ENCODE results near the gene TSR2. TPM values are rescaled to one million over a fixed set of nuclear protein-coding genes. Genes with fewer than 3 reads are reported as not detected.

TSR2 gene
- total and polyA plus RNA-seq, 10 of the 15 experiments (the other 5 are each of a cell fraction or from before 2014, with no cell fraction given) = 8.5 to 73.2 (median 30.8) TPM

DNA sequence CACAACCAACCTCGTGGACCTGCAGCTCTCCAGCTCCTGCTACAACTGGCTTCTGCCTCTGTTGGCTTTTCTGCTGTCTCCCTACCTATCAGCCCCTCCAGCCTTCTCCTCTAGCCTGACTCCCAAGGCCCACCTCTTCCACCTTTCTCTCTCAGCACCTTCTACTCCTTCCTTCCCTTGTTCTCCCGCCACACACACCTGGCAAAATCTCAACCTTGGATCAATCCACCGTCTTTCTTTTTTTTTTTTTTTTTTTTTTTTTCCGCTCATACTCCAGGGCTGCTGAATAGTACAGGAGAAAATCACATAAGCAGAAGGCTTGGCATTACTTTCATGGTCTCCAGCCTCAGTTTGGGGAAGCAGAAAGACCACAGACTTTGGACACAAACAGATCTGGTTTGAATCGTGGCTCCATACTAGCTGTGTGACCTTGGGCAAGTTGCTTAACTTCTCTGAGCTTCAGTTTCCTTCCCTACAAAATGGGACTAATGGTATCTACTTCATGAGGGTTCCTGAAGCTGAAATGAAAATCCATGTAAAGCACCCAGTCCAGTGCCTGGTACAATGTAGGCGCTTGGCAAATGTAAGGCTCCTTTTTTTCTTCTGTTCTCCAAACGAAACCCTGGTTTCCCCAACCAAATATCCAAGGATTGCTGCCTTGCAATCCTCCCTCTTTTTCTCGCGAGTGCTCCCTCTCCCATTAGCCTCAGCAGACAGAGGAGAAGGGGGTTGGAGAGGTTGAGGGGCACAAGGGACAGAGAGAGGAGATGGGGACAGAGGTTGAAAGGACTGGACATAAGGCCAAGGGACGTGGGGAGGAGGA lies 54.2 kb downstream of the TSR2 start:
- H3K36me3 ChIP-seq (ENCODE audit: control insufficient read depth in 2 of 2, insufficient read depth in 2 of 2, low read length in 1 of 2) = no peaks in the 10 kb centered on the region
- no peak overlapping the region for H2AFZ ChIP-seq (ENCODE audit: control insufficient read depth, low read depth, low read length)
- H3K4me3 ChIP-seq = no peak overlapping the region
- H3K79me2 ChIP-seq (ENCODE audit: control insufficient read depth, insufficient read depth, low read length) = no peaks in the 10 kb centered on the region
- FAIRE-seq = no peak
- no peak overlapping the region for H3K27ac ChIP-seq (ENCODE audit: control insufficient read depth, insufficient read depth)
- H4K20me1 ChIP-seq (ENCODE audit: control insufficient read depth, insufficient read depth) = no peaks in the 10 kb centered on the region
- H3K9me3 ChIP-seq (replicated peaks; ENCODE audit: control insufficient read depth, insufficient read depth, low read length) = no peaks in the 10 kb centered on the region
- ChIA-PET SMC1A (ENCODE audit: uncharacterized antibody, unreplicated experiment) (no interaction called here), CTCF (no interaction called here), RAD21 (ENCODE audit: unreplicated experiment) (no interaction called here), POLR2A (interaction anchor here (0.7 kb wide), 1 partner anchor 12 kb away, joined by 4 read pairs; no protein-coding TSS in a partner anchor)
- no peak overlapping the region for H3K9ac ChIP-seq (ENCODE audit: control insufficient read depth, insufficient read depth, low read length)
- ATAC-seq = no peak
- peaks cover 0 to 3% of the 10 kb centered on the region in 2 experiments; a peak in 1 of 4 replicates for H3K27me3 ChIP-seq (replicated peaks in 1 of 2; ENCODE audit: control insufficient read depth in 2 of 2, insufficient read depth in 2 of 2, low read length in 1 of 2)
- DNase-seq (ENCODE audit: low read depth, low spot score) = no peak
- in situ Hi-C loops (cut with MboI) = no loop called here
- WGBS (ENCODE audit: insufficient coverage, insufficient replicate concordance, low lambda C conversion rate, missing lambda C conversion rate) = 31% methylated on average over 9 of the region's 10 CpGs
- H3K4me2 ChIP-seq (ENCODE audit: control insufficient read depth, insufficient read depth) = no peak overlapping the region
- H3K4me1 ChIP-seq (ENCODE audit: control insufficient read depth, insufficient read depth, low read length) = no peaks in the 10 kb centered on the region
- no TSS peak for BruUV-seq (replicated peaks)
- intact Hi-C loops (cut with micrococcal nuclease; ENCODE audit: unreplicated experiment) = no loop called here
- TF ChIP-seq SUZ12 (IDR thresholded peaks at IDR 0.05; ENCODE audit: unreplicated experiment) = no peak
- TF ChIP-seq CHD1 (IDR thresholded peaks at IDR 0.05; ENCODE audit: low read depth, low read length) = no peak
- no peak for TF ChIP-seq POU2F2 (IDR thresholded peaks at IDR 0.05; ENCODE audit: borderline replicate concordance, low read depth, low read length)
- TF ChIP-seq MYC (IDR thresholded peaks at IDR 0.05; ENCODE audit: insufficient read depth, insufficient read length, insufficient replicate concordance, low read length, severe bottlenecking) = no peak
- TF ChIP-seq STAT3 (IDR thresholded peaks at IDR 0.05; ENCODE audit: low read depth, low read length) = no peak
- TF ChIP-seq NR2C1 (IDR thresholded peaks at IDR 0.05) = no peak
- TF ChIP-seq, protein P1, sequence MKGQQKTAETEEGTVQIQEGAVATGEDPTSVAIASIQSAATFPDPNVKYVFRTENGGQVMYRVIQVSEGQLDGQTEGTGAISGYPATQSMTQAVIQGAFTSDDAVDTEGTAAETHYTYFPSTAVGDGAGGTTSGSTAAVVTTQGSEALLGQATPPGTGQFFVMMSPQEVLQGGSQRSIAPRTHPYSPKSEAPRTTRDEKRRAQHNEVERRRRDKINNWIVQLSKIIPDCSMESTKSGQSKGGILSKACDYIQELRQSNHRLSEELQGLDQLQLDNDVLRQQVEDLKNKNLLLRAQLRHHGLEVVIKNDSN (IDR thresholded peaks at IDR 0.05; ENCODE audit: borderline replicate concordance, extremely low read length, insufficient read depth, low read depth, low read length) = no peak
- TF ChIP-seq, protein P2, sequence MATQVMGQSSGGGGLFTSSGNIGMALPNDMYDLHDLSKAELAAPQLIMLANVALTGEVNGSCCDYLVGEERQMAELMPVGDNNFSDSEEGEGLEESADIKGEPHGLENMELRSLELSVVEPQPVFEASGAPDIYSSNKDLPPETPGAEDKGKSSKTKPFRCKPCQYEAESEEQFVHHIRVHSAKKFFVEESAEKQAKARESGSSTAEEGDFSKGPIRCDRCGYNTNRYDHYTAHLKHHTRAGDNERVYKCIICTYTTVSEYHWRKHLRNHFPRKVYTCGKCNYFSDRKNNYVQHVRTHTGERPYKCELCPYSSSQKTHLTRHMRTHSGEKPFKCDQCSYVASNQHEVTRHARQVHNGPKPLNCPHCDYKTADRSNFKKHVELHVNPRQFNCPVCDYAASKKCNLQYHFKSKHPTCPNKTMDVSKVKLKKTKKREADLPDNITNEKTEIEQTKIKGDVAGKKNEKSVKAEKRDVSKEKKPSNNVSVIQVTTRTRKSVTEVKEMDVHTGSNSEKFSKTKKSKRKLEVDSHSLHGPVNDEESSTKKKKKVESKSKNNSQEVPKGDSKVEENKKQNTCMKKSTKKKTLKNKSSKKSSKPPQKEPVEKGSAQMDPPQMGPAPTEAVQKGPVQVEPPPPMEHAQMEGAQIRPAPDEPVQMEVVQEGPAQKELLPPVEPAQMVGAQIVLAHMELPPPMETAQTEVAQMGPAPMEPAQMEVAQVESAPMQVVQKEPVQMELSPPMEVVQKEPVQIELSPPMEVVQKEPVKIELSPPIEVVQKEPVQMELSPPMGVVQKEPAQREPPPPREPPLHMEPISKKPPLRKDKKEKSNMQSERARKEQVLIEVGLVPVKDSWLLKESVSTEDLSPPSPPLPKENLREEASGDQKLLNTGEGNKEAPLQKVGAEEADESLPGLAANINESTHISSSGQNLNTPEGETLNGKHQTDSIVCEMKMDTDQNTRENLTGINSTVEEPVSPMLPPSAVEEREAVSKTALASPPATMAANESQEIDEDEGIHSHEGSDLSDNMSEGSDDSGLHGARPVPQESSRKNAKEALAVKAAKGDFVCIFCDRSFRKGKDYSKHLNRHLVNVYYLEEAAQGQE (IDR thresholded peaks at IDR 0.05; ENCODE audit: low read depth, low read length) = no peak
- TF ChIP-seq, protein P3, sequence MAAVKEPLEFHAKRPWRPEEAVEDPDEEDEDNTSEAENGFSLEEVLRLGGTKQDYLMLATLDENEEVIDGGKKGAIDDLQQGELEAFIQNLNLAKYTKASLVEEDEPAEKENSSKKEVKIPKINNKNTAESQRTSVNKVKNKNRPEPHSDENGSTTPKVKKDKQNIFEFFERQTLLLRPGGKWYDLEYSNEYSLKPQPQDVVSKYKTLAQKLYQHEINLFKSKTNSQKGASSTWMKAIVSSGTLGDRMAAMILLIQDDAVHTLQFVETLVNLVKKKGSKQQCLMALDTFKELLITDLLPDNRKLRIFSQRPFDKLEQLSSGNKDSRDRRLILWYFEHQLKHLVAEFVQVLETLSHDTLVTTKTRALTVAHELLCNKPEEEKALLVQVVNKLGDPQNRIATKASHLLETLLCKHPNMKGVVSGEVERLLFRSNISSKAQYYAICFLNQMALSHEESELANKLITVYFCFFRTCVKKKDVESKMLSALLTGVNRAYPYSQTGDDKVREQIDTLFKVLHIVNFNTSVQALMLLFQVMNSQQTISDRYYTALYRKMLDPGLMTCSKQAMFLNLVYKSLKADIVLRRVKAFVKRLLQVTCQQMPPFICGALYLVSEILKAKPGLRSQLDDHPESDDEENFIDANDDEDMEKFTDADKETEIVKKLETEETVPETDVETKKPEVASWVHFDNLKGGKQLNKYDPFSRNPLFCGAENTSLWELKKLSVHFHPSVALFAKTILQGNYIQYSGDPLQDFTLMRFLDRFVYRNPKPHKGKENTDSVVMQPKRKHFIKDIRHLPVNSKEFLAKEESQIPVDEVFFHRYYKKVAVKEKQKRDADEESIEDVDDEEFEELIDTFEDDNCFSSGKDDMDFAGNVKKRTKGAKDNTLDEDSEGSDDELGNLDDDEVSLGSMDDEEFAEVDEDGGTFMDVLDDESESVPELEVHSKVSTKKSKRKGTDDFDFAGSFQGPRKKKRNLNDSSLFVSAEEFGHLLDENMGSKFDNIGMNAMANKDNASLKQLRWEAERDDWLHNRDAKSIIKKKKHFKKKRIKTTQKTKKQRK (IDR thresholded peaks at IDR 0.05; ENCODE audit: low read depth, low read length) = no peak
- no peak for TF ChIP-seq SMAD5 (IDR thresholded peaks at IDR 0.05; ENCODE audit: low read depth)
- TF ChIP-seq EED (IDR thresholded peaks at IDR 0.05; ENCODE audit: low read depth) = no peak
- no peak for TF ChIP-seq HCFC1 (IDR thresholded peaks at IDR 0.05; ENCODE audit: low read length)
- no peak for TF ChIP-seq SPI1 (IDR thresholded peaks at IDR 0.05; ENCODE audit: borderline replicate concordance, insufficient read depth, low read depth, low read length)
- TF ChIP-seq RB1 (IDR thresholded peaks at IDR 0.05; ENCODE audit: borderline replicate concordance) = no peak
